Measurements from ENCODE around the gene FAM156B.
"Not testable (repeated sequence)": the region's sequence is repeated elsewhere in the genome, so short reads cannot be mapped to it uniquely, and the experiment has no call there.

Gene FAM156B

DNA sequence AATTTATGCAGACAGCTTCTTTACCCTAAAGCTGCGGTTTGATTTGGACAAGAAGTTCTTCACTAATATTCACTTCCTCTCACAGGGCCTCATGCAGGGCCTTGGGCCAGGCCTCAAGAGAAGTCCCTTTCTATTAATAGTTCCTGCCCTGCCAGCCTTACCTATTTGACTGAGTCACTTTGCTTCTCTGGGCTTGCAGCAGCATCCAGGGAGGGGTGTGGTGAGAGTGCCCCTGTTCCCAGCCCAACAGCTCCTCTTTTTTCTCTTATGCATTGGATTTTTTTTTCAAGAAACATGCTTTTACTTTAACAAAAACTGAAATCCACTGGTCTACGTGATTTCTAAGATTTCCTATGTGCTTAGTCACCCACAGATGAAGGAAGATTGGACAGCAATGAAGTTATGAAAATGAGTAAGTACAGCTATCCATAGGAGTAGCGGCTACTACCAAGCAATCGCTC is 26.7 kb downstream of the FAM156B start:
- in situ Hi-C loops (cut with MboI; ENCODE audit: low sequenced_read_pairs) = no loop called here

DNA sequence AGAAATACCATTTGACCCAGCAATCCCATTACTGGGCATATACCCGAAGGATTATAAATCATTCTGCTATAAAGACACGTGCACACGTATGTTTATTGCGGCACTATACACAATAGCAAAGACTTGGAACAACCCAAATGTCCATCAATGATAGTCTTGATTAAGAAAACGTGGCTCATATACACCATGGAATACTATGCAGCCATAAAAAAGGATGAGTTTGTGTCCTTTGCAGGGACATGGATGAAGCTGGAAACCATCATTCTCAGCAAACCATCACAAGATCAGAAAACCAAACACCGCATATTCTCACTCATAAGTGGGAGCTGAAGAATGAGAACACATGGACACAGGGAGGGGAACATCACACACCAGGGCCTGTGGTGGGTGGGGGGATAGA is 33.1 kb downstream of the FAM156B start:
- in situ Hi-C loops (cut with MboI; ENCODE audit: low sequenced_read_pairs) = not testable (repeated sequence)

DNA sequence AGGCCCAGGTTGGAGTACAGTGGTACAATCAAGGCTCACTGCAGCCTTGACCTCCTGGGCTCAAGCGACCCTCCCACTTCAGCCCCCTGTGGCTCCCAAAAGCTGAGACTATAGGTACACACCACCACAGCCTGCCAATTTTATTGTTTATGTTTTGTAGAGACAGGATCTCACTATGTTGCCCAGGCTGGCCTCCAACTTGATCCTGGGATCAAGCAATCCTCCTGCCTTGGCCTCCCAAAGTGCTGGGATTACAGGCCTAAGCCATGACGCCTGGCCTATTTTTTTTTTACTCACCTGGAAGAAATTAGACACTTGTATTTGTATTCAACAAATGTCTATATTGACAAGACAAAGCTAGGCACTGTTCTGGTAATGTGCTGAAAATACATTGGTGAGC is 36.1 kb downstream of the FAM156B start:
- in situ Hi-C loops (cut with MboI; ENCODE audit: low sequenced_read_pairs) = no loop called here

DNA sequence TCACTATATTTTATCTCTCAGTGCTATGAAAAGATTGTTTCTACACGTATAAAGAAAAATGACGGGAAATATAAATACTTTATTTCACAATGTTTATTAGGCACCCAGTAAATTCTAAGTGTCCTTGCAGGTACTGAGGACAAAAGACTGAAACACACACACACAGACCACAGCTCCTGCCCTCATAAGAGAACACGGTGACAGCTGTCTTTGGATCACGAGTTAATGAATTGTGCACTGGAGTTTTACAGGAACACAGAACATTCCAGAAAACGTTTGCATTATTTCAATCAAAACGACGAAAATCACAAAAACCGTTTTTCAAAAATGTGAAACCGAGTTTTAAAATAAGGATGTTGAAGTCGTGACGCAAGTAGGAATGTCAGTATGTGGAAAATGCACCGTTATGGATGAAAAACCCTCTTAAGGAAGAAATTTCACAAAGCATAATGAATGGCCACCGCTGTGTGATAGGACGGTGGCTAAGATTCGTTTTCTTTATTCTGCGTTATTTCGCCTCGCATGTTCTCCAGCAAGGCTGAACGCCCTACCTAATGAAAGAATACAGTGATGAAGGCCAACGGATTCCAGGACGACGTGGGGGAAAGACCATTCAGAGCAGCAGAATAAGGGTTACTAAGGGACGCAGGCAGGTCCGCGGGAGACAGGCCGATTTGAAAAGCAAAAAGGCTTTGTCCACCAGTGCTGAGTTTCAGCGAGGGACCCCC is 37.0 kb downstream of the FAM156B start:
- in situ Hi-C loops (cut with MboI; ENCODE audit: low sequenced_read_pairs) = no loop called here

DNA sequence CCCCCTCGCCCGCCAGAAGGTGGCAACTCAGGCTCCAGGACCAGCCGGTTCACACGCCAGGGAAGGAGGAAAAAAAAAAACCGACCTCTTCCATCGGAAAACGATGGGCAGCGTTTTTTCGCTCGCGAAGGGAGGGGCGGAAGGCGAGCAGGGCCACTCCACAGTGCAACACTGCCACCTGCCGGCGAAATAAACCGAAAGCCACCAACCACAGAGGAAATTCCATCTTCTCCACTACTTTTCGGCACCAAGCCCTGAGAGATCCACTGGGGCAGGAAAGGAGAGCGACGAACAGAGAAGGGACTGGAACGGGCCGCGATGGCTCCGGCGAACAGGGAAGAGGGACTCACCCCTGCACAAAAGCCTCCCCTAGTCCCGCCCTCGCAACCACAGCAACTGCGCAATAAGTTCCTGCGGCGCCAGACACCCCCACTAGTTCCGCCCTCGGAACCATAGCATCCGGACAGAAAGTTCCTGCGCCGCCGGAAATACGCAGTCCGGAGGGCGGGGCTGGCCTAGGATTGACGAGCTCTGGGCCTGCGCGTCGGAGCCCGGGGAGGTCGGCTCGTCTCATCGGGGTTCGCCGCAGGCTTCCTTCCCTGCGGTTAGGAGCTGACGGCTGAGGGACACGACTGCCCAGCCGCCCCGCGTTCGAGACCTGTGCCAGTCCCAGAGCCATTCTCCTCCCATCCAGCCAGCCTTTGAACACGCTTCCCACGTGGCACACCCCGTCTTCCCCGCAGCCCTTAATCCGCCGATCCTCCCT is 37.8 kb downstream of the FAM156B start:
- in situ Hi-C loops (cut with MboI; ENCODE audit: low sequenced_read_pairs) = no loop called here

DNA sequence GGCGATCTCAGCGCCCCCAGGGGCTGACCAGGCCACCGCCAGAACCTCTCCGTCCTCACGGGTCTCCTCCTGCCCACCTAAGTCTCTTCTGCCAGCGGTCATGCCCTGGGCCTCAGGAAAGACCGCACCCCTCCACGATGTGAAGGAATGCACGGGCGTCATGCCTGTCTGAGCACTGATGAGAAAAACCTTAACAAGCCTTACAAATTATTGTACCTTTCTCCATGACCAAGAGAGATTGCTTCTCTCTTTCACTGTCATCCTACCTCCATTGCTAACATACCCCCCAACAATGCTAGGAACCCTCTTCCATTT is 38.3 kb downstream of the FAM156B start:
- in situ Hi-C loops (cut with MboI; ENCODE audit: low sequenced_read_pairs) = not testable (repeated sequence)

DNA sequence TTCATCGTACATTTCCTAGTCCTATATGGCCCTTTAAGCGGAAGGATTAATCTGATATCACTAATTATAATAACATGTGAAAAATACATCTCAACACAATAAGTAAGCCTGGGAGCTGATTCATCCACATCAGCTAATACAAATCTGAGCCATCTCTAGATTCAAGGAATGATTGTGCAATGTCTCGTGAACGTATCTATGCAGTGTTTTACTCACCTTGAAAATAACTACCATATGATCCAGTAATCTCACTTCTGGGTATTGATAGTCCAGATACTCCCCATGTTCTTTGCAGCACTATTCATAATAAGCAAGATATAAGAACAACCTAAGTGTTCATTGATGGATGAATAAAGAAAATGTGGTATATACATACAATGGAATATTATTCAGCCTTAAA is 43.6 kb downstream of the FAM156B start:
- in situ Hi-C loops (cut with MboI; ENCODE audit: low sequenced_read_pairs) = not testable (repeated sequence)

DNA sequence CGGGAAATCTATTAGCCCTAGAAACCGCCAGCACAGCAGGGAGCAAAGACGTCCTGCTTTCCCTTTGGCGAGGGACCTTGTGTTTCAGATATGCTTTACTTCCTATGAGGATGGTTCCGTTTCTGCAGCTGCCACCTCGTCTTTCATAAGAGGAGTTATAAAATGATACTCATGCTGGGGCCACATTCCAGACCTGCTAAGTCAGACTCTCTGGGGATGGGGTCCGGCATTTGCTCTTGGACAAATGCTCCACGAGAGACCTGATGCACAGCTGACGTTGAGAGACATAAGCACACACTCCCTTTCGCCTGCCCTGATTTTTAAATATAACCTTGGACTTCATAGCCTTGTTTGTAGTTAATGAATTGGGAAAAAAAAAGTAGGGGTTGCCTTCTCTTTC is 44.6 kb downstream of the FAM156B start:
- in situ Hi-C loops (cut with MboI; ENCODE audit: low sequenced_read_pairs) = not testable (repeated sequence)

DNA sequence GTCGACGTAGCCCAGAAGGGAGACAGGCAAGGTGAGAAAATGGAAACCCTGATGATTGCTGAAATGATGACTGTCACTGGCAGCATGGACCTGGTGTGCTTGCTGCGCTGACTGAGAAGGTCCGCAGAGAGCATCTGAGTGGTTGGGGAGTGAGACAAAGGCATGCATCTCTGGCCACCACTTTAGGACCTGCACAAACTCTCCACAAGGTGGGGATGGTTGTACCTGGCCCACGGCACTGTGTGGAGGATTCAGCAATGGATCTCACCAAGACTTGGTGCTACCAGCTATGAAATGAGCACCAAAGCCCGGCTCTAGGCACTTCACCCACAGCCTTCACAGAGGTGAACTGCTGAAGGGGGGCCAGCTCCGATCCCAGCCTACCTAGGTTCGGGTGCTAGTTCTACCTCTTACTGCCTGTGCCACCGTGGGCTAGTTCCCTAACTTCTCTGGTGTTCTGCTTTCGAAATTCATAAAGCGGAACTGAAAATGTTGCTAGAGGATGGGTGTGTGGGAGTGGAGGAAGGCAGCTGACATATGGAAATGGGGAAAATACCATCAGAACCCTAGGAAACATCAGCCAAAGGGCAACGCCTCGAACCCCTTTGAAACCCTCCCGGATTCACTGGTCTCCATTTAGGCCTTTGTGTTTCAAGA is 48.8 kb downstream of the FAM156B start:
- in situ Hi-C loops (cut with MboI; ENCODE audit: low sequenced_read_pairs) = not testable (repeated sequence)

DNA sequence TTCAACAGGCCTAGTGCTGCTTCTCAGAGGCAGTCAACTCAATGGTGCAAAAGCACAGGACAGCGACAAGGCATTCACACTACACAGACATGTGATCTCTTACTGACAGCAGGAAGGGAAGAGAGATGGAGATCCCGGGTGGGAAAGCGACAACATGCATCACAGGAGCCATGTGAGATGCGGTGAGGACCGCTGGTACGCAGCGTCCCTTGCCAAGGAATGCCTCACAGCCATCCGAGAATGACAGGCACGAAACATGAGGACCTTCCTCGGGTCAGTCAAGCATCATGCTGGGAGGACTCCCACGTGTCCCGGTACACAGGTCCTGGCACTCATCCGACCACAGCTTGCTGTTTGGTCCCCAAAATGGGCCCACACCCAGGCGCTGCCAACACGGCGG is 50.4 kb downstream of the FAM156B start:
- in situ Hi-C loops (cut with MboI; ENCODE audit: low sequenced_read_pairs) = not testable (repeated sequence)

DNA sequence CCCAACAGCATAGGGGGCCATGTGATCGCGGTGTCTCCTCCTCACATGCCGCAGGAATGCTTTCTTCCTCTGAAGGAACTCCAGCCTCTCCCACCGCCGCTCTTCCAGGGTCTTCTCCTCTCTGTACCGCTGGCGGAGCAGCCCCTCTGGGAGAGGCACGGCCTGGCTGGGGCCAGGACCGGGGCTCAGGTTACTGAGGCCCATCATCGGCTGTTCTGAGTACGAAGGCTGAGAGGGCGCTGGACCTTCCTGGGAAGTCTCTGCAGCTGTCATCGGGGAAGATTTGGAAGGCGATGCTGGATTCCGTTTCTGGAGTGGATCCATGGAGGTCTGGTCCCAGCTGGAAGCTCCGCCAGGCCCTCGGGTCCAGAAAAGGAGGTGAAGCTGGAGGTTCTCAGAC is 51.1 kb downstream of the FAM156B start:
- in situ Hi-C loops (cut with MboI; ENCODE audit: low sequenced_read_pairs) = not testable (repeated sequence)

DNA sequence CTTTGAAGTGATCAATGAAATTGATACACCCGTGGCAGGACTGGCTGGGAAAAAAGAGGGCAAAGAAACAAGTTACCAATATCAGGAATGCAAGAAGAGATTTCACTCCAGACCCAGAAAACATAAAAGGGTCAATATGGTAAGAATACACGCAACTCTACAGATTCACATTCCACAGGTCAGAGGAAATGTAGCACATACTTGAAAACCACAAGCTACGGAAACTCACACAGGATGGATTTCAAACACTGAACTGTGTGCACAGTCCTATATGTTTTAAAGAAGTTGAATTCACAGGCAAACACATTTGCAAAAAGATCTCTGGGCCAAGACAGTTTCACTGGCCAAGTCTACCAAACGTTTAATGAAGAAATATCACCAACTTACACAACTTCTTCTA is 52.2 kb downstream of the FAM156B start:
- in situ Hi-C loops (cut with MboI; ENCODE audit: low sequenced_read_pairs) = not testable (repeated sequence)

DNA sequence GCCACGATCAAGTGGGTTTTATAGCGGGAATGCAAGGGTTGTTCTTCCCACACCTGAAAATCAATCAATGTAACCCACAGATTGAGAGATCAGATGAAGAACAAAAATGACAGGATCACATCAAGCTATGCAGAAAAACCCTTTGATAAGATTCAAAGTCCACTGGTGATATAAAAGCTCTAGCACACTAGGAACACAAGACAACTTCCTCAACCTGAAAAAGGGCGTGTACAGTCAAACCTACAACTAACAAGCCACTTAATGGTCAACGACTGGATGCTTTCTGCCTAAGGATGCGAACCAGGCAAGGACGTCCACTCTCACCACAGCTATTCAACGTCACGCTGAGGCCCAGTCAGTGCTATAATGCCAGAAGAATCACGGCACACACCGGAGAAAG is 52.8 kb downstream of the FAM156B start:
- in situ Hi-C loops (cut with MboI; ENCODE audit: low sequenced_read_pairs) = not testable (repeated sequence)
